ENCODE data around the gene TRAPPC12.

DNA sequence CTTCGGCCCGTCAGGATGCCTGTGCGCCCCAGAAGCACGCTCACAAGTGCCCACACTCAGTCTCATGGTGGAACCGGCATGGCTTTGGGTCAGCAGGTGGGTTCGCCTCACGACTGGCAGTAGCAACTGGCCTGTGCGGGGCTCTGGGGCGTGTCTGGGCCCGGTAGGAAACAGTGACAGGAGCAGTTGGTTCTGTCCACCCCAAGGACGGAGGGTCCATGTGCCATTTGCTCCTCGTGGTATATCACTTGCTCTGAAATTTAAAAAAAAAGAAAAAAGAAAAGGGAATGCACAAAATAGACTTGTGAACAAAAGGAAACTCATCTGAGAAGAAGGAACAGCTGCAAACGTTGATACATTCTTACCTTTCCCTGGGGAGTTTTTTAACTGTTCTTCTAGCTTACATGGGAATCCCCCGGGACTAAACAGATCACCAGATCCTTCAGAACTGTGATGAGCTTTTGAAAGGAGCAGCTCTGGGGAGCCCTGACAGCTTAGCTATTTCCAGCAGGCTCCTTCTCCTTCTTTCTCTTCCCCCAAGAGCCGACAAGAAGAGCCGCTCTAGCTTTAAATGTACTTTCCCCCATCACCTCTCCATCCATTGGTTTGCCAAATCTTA, 42.8 kb downstream of the TRAPPC12 start:
- TF ChIP-seq, protein P1, sequence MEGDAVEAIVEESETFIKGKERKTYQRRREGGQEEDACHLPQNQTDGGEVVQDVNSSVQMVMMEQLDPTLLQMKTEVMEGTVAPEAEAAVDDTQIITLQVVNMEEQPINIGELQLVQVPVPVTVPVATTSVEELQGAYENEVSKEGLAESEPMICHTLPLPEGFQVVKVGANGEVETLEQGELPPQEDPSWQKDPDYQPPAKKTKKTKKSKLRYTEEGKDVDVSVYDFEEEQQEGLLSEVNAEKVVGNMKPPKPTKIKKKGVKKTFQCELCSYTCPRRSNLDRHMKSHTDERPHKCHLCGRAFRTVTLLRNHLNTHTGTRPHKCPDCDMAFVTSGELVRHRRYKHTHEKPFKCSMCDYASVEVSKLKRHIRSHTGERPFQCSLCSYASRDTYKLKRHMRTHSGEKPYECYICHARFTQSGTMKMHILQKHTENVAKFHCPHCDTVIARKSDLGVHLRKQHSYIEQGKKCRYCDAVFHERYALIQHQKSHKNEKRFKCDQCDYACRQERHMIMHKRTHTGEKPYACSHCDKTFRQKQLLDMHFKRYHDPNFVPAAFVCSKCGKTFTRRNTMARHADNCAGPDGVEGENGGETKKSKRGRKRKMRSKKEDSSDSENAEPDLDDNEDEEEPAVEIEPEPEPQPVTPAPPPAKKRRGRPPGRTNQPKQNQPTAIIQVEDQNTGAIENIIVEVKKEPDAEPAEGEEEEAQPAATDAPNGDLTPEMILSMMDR (IDR thresholded peaks at IDR 0.05) = no peak
- no peak for TF ChIP-seq POLR2A (IDR thresholded peaks at IDR 0.05)
